ENCODE data around the gene ZCWPW1.

DNA sequence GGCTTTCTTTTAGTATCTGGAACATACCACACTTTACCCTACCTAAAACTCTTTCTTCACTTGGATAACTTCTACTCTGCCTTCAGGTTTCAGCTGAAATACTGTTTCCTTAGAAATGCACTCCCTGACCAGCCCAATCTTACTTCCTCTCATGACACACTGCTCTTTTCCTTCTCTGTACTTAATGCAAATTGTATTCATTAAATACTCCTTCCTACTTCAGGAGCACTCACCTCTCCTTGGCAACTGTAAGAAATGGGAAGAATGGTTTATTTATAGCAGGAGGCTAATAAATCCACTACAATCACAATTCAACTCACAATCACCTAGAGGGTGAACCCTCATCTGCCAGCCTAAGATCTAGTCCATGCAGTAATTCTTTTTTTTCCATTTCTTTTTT is 15.2 kb downstream of the ZCWPW1 start:
- TF ChIP-seq, protein P1, sequence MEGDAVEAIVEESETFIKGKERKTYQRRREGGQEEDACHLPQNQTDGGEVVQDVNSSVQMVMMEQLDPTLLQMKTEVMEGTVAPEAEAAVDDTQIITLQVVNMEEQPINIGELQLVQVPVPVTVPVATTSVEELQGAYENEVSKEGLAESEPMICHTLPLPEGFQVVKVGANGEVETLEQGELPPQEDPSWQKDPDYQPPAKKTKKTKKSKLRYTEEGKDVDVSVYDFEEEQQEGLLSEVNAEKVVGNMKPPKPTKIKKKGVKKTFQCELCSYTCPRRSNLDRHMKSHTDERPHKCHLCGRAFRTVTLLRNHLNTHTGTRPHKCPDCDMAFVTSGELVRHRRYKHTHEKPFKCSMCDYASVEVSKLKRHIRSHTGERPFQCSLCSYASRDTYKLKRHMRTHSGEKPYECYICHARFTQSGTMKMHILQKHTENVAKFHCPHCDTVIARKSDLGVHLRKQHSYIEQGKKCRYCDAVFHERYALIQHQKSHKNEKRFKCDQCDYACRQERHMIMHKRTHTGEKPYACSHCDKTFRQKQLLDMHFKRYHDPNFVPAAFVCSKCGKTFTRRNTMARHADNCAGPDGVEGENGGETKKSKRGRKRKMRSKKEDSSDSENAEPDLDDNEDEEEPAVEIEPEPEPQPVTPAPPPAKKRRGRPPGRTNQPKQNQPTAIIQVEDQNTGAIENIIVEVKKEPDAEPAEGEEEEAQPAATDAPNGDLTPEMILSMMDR (IDR thresholded peaks at IDR 0.05): no peak
- no peak for TF ChIP-seq EZH2 (IDR thresholded peaks at IDR 0.05; ENCODE audit: borderline replicate concordance, insufficient read depth, low read depth, low read length, poor library complexity, severe bottlenecking)

Measured in B cell (primary cell).